CD4-positive, alpha-beta T cell (primary cell): ENCODE measurements around the gene GDF2. TPM values are rescaled to one million over a fixed set of nuclear protein-coding genes. Genes with fewer than 3 reads are reported as not detected.

Experiments
- ATAC-seq: fragments of 200-7000 bp; cut with Tn5 transposase; one replicate; pipeline ENCODE4 v1.10.0; 2022; ENCODE audit warnings: mild to moderate bottlenecking; ENCODE audit not compliant: poor library complexity
- CTCF ChIA-PET: fragments of 350-600 bp; sonication (Branson Sonifier 250); formaldehyde crosslinking; loops from one replicate; lab custom pipeline; 2021; ENCODE audit warnings: antibody characterized with exemption, inconsistent platforms; lab: Charles Lee
- POLR2A ChIA-PET: fragments of 350-600 bp; sonication (Branson Sonifier 250); formaldehyde crosslinking; loops from one replicate; lab custom pipeline; 2021; ENCODE audit warnings: antibody characterized with exemption, inconsistent platforms; lab: Charles Lee
- DNase-seq, 14 experiments: peaks; one replicate each; pipeline ENCODE4 v3.0.0-alpha.2; 2013 to 2020; ENCODE audit warnings: mixed read lengths in 2 of 14
- H3K27ac ChIP-seq, 2 donors: one replicate each; pipeline versions ENCODE4 v1.5.1 to v1.7.0; 2013; ENCODE audit warnings: low read length in 2 of 2, low read depth in 1 of 2, mild to moderate bottlenecking in 1 of 2
- H3K27me3 ChIP-seq, 2 experiments: 1 replicate in 1 of 2; 2 replicates in 1 of 2; pipeline versions ENCODE4 v1.6.1 to v1.7.0; 2013; ENCODE audit warnings: low read length in 2 of 2, control low read depth in 1 of 2, mild to moderate bottlenecking in 1 of 2, moderate library complexity in 1 of 2; ENCODE audit not compliant: insufficient read depth in 2 of 2, control insufficient read depth in 1 of 2
- H3K36me3 ChIP-seq: one replicate; pipeline ENCODE4 v1.6.1; 2013; ENCODE audit warnings: low read length, control low read depth; ENCODE audit not compliant: insufficient read depth
- H3K4me1 ChIP-seq: one replicate; pipeline ENCODE4 v1.6.1; 2013; ENCODE audit warnings: low read length, control low read depth; ENCODE audit not compliant: insufficient read depth
- H3K4me3 ChIP-seq: one replicate; pipeline ENCODE4 v1.5.1; 2013; ENCODE audit warnings: mild to moderate bottlenecking, low read length, moderate library complexity
- H3K9me3 ChIP-seq, 2 experiments: 1 replicate in 1 of 2; 2 replicates in 1 of 2; pipeline versions ENCODE4 v1.6.1 to v1.7.0; 2013; ENCODE audit warnings: low read length in 2 of 2, mild to moderate bottlenecking in 2 of 2, control low read depth in 1 of 2, moderate library complexity in 1 of 2; ENCODE audit not compliant: control insufficient read depth in 1 of 2, insufficient read depth in 1 of 2
- H3K27ac Mint-ChIP-seq: one replicate; pipeline ENCODE4 v1.8.0; 2020; ENCODE audit warnings: mixed read lengths
- H3K27me3 Mint-ChIP-seq: one replicate; pipeline ENCODE4 v1.8.0; 2021; ENCODE audit warnings: mixed read lengths
- H3K36me3 Mint-ChIP-seq: one replicate; pipeline ENCODE4 v1.8.0; 2021; ENCODE audit warnings: low read depth, mixed read lengths
- H3K4me1 Mint-ChIP-seq: one replicate; pipeline ENCODE4 v1.8.0; 2021; ENCODE audit warnings: low read depth, mixed read lengths
- H3K4me3 Mint-ChIP-seq: one replicate; pipeline ENCODE4 v1.8.0; 2020; ENCODE audit warnings: mild to moderate bottlenecking, mixed read lengths
- H3K9me3 Mint-ChIP-seq: one replicate; pipeline ENCODE4 v1.8.0; 2020; ENCODE audit warnings: mixed read lengths
- CTCF ChIP-seq: fragments of 200-600 bp; IDR thresholded peaks from one replicate; pipeline ENCODE4 v1.8.0; 2022; ENCODE audit warnings: antibody characterized with exemption, mild to moderate bottlenecking
- intact Hi-C, 2 experiments: fragments of 100-400 bp; cut with DNase I in 1 of 2; cut with micrococcal nuclease in 1 of 2; formaldehyde crosslinking; loops; one replicate each; pipeline versions ENCODE4 v1.15.1 to v1.9.0; 2023 to 2025; cut with DNase I, micrococcal nuclease
- total RNA-seq, 174 experiments: library from RNA in 2 of 174; stranded (reverse) in 2 of 174; gene quantifications; one replicate each; pipeline ENCODE4 v1.2.3 and lab custom pipeline; 2021 to 2026

Gene GDF2
- total RNA-seq, 2 experiments from 2014 or later = not detected

- Mint-ChIP-seq H3K4me3 (no peak overlapping the region), H3K36me3 (no peaks in the 10 kb centered on the region), H3K27ac (no peak overlapping the region), H3K4me1 (no peaks in the 10 kb centered on the region), H3K27me3 (no peaks in the 10 kb centered on the region), H3K9me3 (no peaks in the 10 kb centered on the region)
- no peaks in the 10 kb centered on the region for H3K4me1 ChIP-seq
- no peaks in the 10 kb centered on the region for H3K27me3 ChIP-seq
- DNase-seq (peak in 1 of 14 experiments; percentile 15), ATAC-seq (no peak)
- H3K4me3 ChIP-seq = no peak overlapping the region
- no peaks in the 10 kb centered on the region for H3K36me3 ChIP-seq
- no peaks in the 10 kb centered on the region for H3K9me3 ChIP-seq
- no peak for TF ChIP-seq CTCF
- intact Hi-C loops = no loop called here
- ChIA-PET POLR2A (no interaction called here), CTCF (no interaction called here)
- no peak overlapping the region for H3K27ac ChIP-seq
Measured at GRCh38 chr10:47351899-47352815, 29.9 kb downstream of the GDF2 start.

- Mint-ChIP-seq H3K27me3 (no peaks in the 10 kb centered on the region), H3K27ac (no peak overlapping the region), H3K9me3 (no peaks in the 10 kb centered on the region), H3K36me3 (no peaks in the 10 kb centered on the region), H3K4me3 (no peak overlapping the region), H3K4me1 (no peaks in the 10 kb centered on the region)
- ChIA-PET CTCF (interaction anchor here (1.5 kb wide), 2 partner anchors 9 to 13 kb away, joined by 3 to 5 read pairs; no protein-coding TSS in a partner anchor), POLR2A (no interaction called here)
- DNase-seq (no peak), ATAC-seq (no peak)
- no peaks in the 10 kb centered on the region for H3K9me3 ChIP-seq
- no peak overlapping the region for H3K27ac ChIP-seq
- no peaks in the 10 kb centered on the region for H3K27me3 ChIP-seq
- H3K4me1 ChIP-seq = no peaks in the 10 kb centered on the region
- no peak overlapping the region for H3K4me3 ChIP-seq
- intact Hi-C loops = no loop called here
- H3K36me3 ChIP-seq = no peaks in the 10 kb centered on the region
- TF ChIP-seq CTCF = no peak
Measured at GRCh38 chr10:47353351-47353750, 31.1 kb downstream of the GDF2 start.

GRCh38 chr10:47354165-47354564, 31.9 kb downstream of the GDF2 start:
- no peaks in the 10 kb centered on the region for H3K9me3 ChIP-seq
- Mint-ChIP-seq H3K27me3 (no peaks in the 10 kb centered on the region), H3K4me1 (no peaks in the 10 kb centered on the region), H3K4me3 (no peak overlapping the region), H3K9me3 (no peaks in the 10 kb centered on the region), H3K36me3 (no peaks in the 10 kb centered on the region), H3K27ac (no peak overlapping the region)
- no peak overlapping the region for H3K27ac ChIP-seq
- intact Hi-C loops = no loop called here
- no peak for TF ChIP-seq CTCF
- no peaks in the 10 kb centered on the region for H3K27me3 ChIP-seq
- ATAC-seq = no peak
- no peaks in the 10 kb centered on the region for H3K36me3 ChIP-seq
- POLR2A ChIA-PET = no interaction called here
- no peaks in the 10 kb centered on the region for H3K4me1 ChIP-seq
- no peak for DNase-seq
- CTCF ChIA-PET = interaction anchor here (1.5 kb wide), 2 partner anchors 8 to 13 kb away, joined by 3 to 5 read pairs; no protein-coding TSS in a partner anchor
- H3K4me3 ChIP-seq = no peak overlapping the region
